PC-9 (cell line): ENCODE data around the gene ATF6.

ENCODE experiments used
- CTCF ChIP-seq: fragments of 200-600 bp; sonication (generic); conservative IDR thresholded peaks from 2 replicates; pipeline ENCODE4 v1.6.1; 2017; ENCODE audit warnings: mixed run types, antibody characterized with exemption, mild to moderate bottlenecking, moderate library complexity
- EZH2 ChIP-seq: fragments of 200-600 bp; sonication (generic); IDR thresholded peaks from 2 replicates; pipeline ENCODE4 v1.8.0; 2017; ENCODE audit warnings: antibody characterized with exemption, low read depth

- TF ChIP-seq CTCF (no peak), EZH2 (no peak)
These were observed 3.0 kb downstream of the ATF6 start for GRCh38 chr1:161768986-161769672.
